A673 (cell line): Measurements from ENCODE around the gene UNC13B. TPM values are rescaled to one million over a fixed set of nuclear protein-coding genes. Genes with fewer than 3 reads are reported as not detected.

Source experiments
- BruUV-seq: library from RNA; stranded (reverse); fragments of 400-500 nt; replicated peaks from 2 replicates; lab custom pipeline; 2021; lab: Mats Ljungman, UMichigan
- CTCF ChIA-PET: fragments of 300-600 bp; sonication (Branson Sonifier 250); formaldehyde crosslinking; loops from one replicate; lab custom pipeline; 2022; ENCODE audit warnings: antibody characterized with exemption; lab: Charles Lee
- POLR2A ChIA-PET: fragments of 300-600 bp; sonication (Branson Sonifier 250); formaldehyde crosslinking; loops from one replicate; lab custom pipeline; 2022; ENCODE audit warnings: antibody characterized with exemption; ENCODE audit not compliant: low non-redundant PET; lab: Charles Lee
- DNase-seq: peaks from one replicate; pipeline ENCODE4 v3.0.0-alpha.2; 2015; ENCODE audit warnings: low spot score
- H3K27ac ChIP-seq: fragments of 200-600 bp; sonication (generic); 2 replicates; pipeline ENCODE4 v1.5.1; 2016; ENCODE audit warnings: mixed run types, low read depth, mild to moderate bottlenecking, mixed read lengths, antibody characterized with exemption, low read length; ENCODE audit not compliant: poor library complexity, severe bottlenecking
- H3K27me3 ChIP-seq: fragments of 200-600 bp; sonication (generic); replicated peaks from 2 replicates; pipeline ENCODE4 v1.6.1; 2017; ENCODE audit warnings: mixed run types, low read depth, mild to moderate bottlenecking, mixed read lengths, antibody characterized with exemption, low read length; ENCODE audit not compliant: insufficient read depth, poor library complexity
- H3K36me3 ChIP-seq: fragments of 200-600 bp; sonication (generic); 2 replicates; pipeline ENCODE4 v1.6.1; 2016; ENCODE audit warnings: mixed run types, mild to moderate bottlenecking, mixed read lengths, antibody characterized with exemption, low read length; ENCODE audit not compliant: insufficient read depth, poor library complexity, severe bottlenecking
- H3K4me1 ChIP-seq: fragments of 200-600 bp; sonication (generic); 2 replicates; pipeline ENCODE4 v1.6.1; 2017; ENCODE audit warnings: mixed run types, mild to moderate bottlenecking, mixed read lengths, antibody characterized with exemption, low read length; ENCODE audit not compliant: insufficient read depth, poor library complexity, severe bottlenecking
- H3K4me3 ChIP-seq: fragments of 200-600 bp; sonication (generic); 2 replicates; pipeline ENCODE4 v1.5.1; 2016; ENCODE audit warnings: low read depth, mixed run types, mild to moderate bottlenecking, mixed read lengths, low read length; ENCODE audit not compliant: poor library complexity, severe bottlenecking
- H3K9me3 ChIP-seq: fragments of 200-600 bp; sonication (generic); 2 replicates; pipeline ENCODE4 v1.6.1; 2016; ENCODE audit warnings: mixed run types, low read depth, mild to moderate bottlenecking, mixed read lengths, antibody characterized with exemption, low read length; ENCODE audit not compliant: poor library complexity, severe bottlenecking
- EZH2 ChIP-seq: fragments of 200-600 bp; sonication (generic); IDR thresholded peaks from 2 replicates; pipeline ENCODE4 v1.6.1; 2017; ENCODE audit warnings: borderline replicate concordance, low read depth, mild to moderate bottlenecking, mixed read lengths, antibody characterized with exemption, low read length; ENCODE audit not compliant: poor library complexity, severe bottlenecking
- intact Hi-C: fragments of 100-400 bp; cut with micrococcal nuclease; formaldehyde crosslinking; loops from one replicate; pipeline ENCODE4 v1.10.0; 2022; ENCODE audit not compliant: unreplicated experiment
- total RNA-seq: library from RNA; stranded (reverse); gene quantifications from 2 replicates; pipeline ENCODE4 v1.2.3, GENCODE V29; 2021
- TF ChIP-seq, protein P1 (sequence below): fragments of 300-800, 200-600 bp; sonication (generic); conservative IDR thresholded peaks from 2 replicates; pipeline ENCODE4 v1.5.1; 2017; ENCODE audit warnings: low read depth, mild to moderate bottlenecking, antibody characterized with exemption, low read length, moderate library complexity, mixed read lengths

UNC13B gene
- total RNA-seq, 1 experiment from 2014 or later = 19.8 TPM

GRCh38 chr9:35414889-35415288, 253.1 kb downstream of the UNC13B start:
- DNase-seq = no peak
- no peaks in the 10 kb centered on the region for H3K27me3 ChIP-seq
- H3K36me3 ChIP-seq = no peaks in the 10 kb centered on the region
- intact Hi-C loops = no loop called here
- no TSS peak for BruUV-seq
- ChIA-PET CTCF (no interaction called here), POLR2A (no interaction called here)
- H3K9me3 ChIP-seq = no peaks in the 10 kb centered on the region
- no peak overlapping the region for H3K27ac ChIP-seq
- H3K4me1 ChIP-seq = no peaks in the 10 kb centered on the region
- H3K4me3 ChIP-seq = no peak overlapping the region
- TF ChIP-seq, protein P1, sequence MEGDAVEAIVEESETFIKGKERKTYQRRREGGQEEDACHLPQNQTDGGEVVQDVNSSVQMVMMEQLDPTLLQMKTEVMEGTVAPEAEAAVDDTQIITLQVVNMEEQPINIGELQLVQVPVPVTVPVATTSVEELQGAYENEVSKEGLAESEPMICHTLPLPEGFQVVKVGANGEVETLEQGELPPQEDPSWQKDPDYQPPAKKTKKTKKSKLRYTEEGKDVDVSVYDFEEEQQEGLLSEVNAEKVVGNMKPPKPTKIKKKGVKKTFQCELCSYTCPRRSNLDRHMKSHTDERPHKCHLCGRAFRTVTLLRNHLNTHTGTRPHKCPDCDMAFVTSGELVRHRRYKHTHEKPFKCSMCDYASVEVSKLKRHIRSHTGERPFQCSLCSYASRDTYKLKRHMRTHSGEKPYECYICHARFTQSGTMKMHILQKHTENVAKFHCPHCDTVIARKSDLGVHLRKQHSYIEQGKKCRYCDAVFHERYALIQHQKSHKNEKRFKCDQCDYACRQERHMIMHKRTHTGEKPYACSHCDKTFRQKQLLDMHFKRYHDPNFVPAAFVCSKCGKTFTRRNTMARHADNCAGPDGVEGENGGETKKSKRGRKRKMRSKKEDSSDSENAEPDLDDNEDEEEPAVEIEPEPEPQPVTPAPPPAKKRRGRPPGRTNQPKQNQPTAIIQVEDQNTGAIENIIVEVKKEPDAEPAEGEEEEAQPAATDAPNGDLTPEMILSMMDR = no peak
- TF ChIP-seq EZH2 = no peak

DNA sequence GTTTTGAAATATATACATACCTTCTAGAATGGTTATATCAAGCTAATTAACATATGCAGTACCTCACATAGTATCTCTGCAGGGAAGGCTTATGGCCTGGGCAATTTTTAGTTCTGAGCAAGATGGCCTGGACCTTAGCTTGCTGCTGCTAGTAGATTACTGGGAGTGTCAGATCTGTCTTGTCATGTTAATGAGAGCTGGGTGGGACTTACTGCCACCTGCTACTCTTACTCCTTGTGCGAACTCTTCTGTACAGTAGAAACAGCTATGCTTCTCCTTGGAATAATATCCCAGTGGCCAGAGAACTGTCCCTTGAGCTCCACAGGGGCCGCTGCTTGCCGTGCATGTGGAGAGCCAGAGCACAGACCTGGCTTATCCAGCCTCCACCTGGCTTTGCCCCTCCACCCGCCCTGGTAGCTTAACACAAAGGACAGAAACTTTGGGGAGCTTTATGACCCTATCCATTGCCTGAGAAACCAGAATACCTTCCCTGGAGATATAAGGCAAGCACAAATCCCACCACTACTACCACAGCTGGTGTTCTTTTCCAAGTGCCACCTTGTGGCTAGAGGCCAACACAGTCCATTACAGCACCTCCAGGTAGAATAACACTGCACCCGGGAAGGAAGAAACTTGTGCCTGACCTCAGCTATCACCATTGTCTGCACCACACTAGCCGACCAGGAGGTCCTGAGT, 253.7 kb downstream of the UNC13B start:
- Histone ChIP-seq H3K9me3 (no peaks in the 10 kb centered on the region), H3K27ac (no peak overlapping the region), H3K4me3 (no peak overlapping the region), H3K4me1 (no peaks in the 10 kb centered on the region), H3K36me3 (no peaks in the 10 kb centered on the region), H3K27me3 (no peaks in the 10 kb centered on the region)
- DNase-seq = no peak
- CTCF ChIA-PET = no interaction called here
- intact Hi-C loops = no loop called here
- POLR2A ChIA-PET = no interaction called here
- TF ChIP-seq, protein P1 = 0 out of 2 replicates have a peak, but pooled peaks have one; percentile 14
- no peak for TF ChIP-seq EZH2
- BruUV-seq = no TSS peak

DNA sequence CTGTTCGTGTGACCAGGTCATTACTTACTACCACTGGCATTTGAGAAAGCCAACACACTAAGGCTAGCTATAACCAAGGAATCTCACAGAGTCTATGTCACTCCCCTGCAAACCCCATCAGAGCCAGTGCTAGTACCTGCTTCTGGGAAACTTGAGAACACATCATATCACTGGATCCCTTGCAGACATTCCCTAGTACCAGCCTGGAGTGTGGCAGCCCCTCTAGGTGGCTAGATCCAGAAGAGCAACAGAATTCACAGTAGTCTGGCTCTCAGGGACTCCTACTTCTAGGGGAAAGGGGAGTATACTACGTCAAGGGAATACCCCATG, 254.3 kb downstream of the UNC13B start:
- BruUV-seq = no TSS peak
- no peaks in the 10 kb centered on the region for H3K27me3 ChIP-seq
- no peaks in the 10 kb centered on the region for H3K36me3 ChIP-seq
- H3K9me3 ChIP-seq = no peaks in the 10 kb centered on the region
- TF ChIP-seq, protein P1 = no peak
- TF ChIP-seq EZH2 = no peak
- intact Hi-C loops = no loop called here
- CTCF ChIA-PET = no interaction called here
- no peak overlapping the region for H3K4me3 ChIP-seq
- POLR2A ChIA-PET = no interaction called here
- no peak overlapping the region for H3K27ac ChIP-seq
- no peak for DNase-seq
- no peaks in the 10 kb centered on the region for H3K4me1 ChIP-seq
